OCI-LY1 (cell line): Measurements from ENCODE around the gene SMIM10.

Experiments used
- CTCF ChIP-seq: fragments of 200-600 bp; sonication (generic), shearing (Covaris generic); IDR thresholded peaks from 2 replicates; pipeline ENCODE4 v1.5.1; 2017; ENCODE audit warnings: mild to moderate bottlenecking, antibody characterized with exemption, low read length, moderate library complexity, mixed read lengths
- EZH2 ChIP-seq: fragments of 200-600 bp; sonication (generic), shearing (Covaris generic); IDR thresholded peaks from 2 replicates; pipeline ENCODE4 v1.8.0; 2017; ENCODE audit warnings: borderline replicate concordance, mixed run types, mild to moderate bottlenecking, antibody characterized with exemption, low read length, moderate library complexity, mixed read lengths

- TF ChIP-seq CTCF (no peak), EZH2 (no peak)
Observed at GRCh38 chrX:135024526-135024925, 33.7 kb downstream of the SMIM10 start.
